Measurements from ENCODE around the gene KDM2A. TPM values are rescaled to one million over a fixed set of nuclear protein-coding genes. Genes with fewer than 3 reads are reported as not detected.

The KDM2A gene
- total RNA-seq, 4 donors from 2014 or later, result 44.9 to 69.5 (median 51.4) TPM

- no peak for DNase-seq (ENCODE audit: extremely low spot score)
- H3K9me3 ChIP-seq, result peaks cover 0 to 9% (median 3%) of the 10 kb centered on the region in 4 donors
- peaks cover 7 to 41% (median 36%) of the 10 kb centered on the region in 4 donors for H3K36me3 ChIP-seq
- TF ChIP-seq, protein P1, sequence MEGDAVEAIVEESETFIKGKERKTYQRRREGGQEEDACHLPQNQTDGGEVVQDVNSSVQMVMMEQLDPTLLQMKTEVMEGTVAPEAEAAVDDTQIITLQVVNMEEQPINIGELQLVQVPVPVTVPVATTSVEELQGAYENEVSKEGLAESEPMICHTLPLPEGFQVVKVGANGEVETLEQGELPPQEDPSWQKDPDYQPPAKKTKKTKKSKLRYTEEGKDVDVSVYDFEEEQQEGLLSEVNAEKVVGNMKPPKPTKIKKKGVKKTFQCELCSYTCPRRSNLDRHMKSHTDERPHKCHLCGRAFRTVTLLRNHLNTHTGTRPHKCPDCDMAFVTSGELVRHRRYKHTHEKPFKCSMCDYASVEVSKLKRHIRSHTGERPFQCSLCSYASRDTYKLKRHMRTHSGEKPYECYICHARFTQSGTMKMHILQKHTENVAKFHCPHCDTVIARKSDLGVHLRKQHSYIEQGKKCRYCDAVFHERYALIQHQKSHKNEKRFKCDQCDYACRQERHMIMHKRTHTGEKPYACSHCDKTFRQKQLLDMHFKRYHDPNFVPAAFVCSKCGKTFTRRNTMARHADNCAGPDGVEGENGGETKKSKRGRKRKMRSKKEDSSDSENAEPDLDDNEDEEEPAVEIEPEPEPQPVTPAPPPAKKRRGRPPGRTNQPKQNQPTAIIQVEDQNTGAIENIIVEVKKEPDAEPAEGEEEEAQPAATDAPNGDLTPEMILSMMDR (IDR thresholded peaks at IDR 0.05), result no peak
- TF ChIP-seq EP300 (IDR thresholded peaks at IDR 0.05) (no peak), POLR2A (IDR thresholded peaks at IDR 0.05; ENCODE audit: low read depth) (no peak), POLR2AphosphoS5 (IDR thresholded peaks at IDR 0.05) (no peak)
- H3K27ac ChIP-seq (replicated peaks in 1 of 4), result peak overlapping the region in 1 of 4 donors; percentile 27
- H3K4me1 ChIP-seq, result peaks cover 22 to 52% (median 49%) of the 10 kb centered on the region in 4 donors
- 51% methylated on average over 3 of the region's 3 CpGs for WGBS
- no peak overlapping the region for H3K4me3 ChIP-seq
- intact Hi-C loops (cut with DNase I), result no loop called here
- H3K27me3 ChIP-seq, result no peaks in the 10 kb centered on the region
Measured at GRCh38 chr11:67292671-67293070, 173.6 kb downstream of the KDM2A start.

DNA sequence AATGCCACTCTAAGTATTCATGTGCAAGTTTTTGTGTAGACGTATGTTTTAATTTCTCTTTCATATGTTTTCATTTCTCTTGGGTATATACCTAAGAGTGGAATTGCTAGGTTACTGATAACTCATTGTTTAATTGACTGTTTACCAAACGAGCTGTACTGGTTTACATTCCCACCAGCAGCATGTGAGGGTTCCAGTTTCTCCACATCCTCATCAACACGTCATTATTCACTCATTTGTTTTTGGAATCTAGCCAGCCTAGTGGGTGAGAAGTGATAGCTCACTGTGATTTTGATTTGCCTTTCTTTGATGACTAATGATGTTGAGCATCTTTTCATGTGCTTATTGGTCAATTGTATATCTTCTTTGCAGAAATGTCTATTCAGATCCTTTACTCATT lies 174.0 kb downstream of the KDM2A start:
- no peak for DNase-seq (ENCODE audit: extremely low spot score)
- Histone ChIP-seq H3K27ac (replicated peaks in 1 of 4) (peak overlapping the region in 1 of 4 donors; percentile 27), H3K27me3 (no peaks in the 10 kb centered on the region), H3K4me3 (no peak overlapping the region), H3K9me3 (peaks cover 0 to 9% (median 3%) of the 10 kb centered on the region in 4 donors), H3K36me3 (peaks cover 7 to 43% (median 38%) of the 10 kb centered on the region in 4 donors), H3K4me1 (peaks cover 18 to 47% (median 45%) of the 10 kb centered on the region in 4 donors)
- intact Hi-C loops (cut with DNase I), result no loop called here
- no peak for TF ChIP-seq POLR2AphosphoS5 (IDR thresholded peaks at IDR 0.05)
- TF ChIP-seq EP300 (IDR thresholded peaks at IDR 0.05), result no peak
- no peak for TF ChIP-seq POLR2A (IDR thresholded peaks at IDR 0.05; ENCODE audit: low read depth)
- TF ChIP-seq, protein P1 (IDR thresholded peaks at IDR 0.05), result no peak
- WGBS, result 22% methylated on average over 3 of the region's 3 CpGs

GRCh38 chr11:67295846-67296245 lies 176.8 kb downstream of the KDM2A start:
- Histone ChIP-seq H3K4me3 (no peak overlapping the region), H3K4me1 (peaks cover under 1 to 28% (median 28%) of the 10 kb centered on the region in 4 donors), H3K27me3 (no peaks in the 10 kb centered on the region), H3K27ac (replicated peaks in 1 of 4) (no peak overlapping the region), H3K36me3 (peaks cover 26 to 64% (median 56%) of the 10 kb centered on the region in 4 donors), H3K9me3 (peaks cover 0 to 9% (median 3%) of the 10 kb centered on the region in 4 donors)
- TF ChIP-seq POLR2A (IDR thresholded peaks at IDR 0.05; ENCODE audit: low read depth) (no peak), EP300 (IDR thresholded peaks at IDR 0.05) (no peak), POLR2AphosphoS5 (IDR thresholded peaks at IDR 0.05) (no peak)
- TF ChIP-seq, protein P1 (IDR thresholded peaks at IDR 0.05), result no peak
- 100% methylated on average over 1 of the region's 1 CpG for WGBS
- intact Hi-C loops (cut with DNase I), result no loop called here
- DNase-seq (ENCODE audit: extremely low spot score), result no peak

- Histone ChIP-seq H3K27ac (replicated peaks in 1 of 4) (no peak overlapping the region), H3K9me3 (peaks cover 0 to 9% (median 3%) of the 10 kb centered on the region in 4 donors), H3K4me1 (peaks cover 15 to 24% (median 20%) of the 10 kb centered on the region in 4 donors), H3K4me3 (no peak overlapping the region), H3K36me3 (peaks cover 35 to 63% (median 53%) of the 10 kb centered on the region in 4 donors), H3K27me3 (no peaks in the 10 kb centered on the region)
- DNase-seq (ENCODE audit: extremely low spot score), result no peak
- intact Hi-C loops (cut with DNase I), result no loop called here
- 90% methylated on average over 7 of the region's 7 CpGs for WGBS
- TF ChIP-seq EP300 (IDR thresholded peaks at IDR 0.05), result no peak
- TF ChIP-seq POLR2A (IDR thresholded peaks at IDR 0.05; ENCODE audit: low read depth), result no peak
- TF ChIP-seq POLR2AphosphoS5 (IDR thresholded peaks at IDR 0.05), result no peak
- TF ChIP-seq, protein P1 (IDR thresholded peaks at IDR 0.05), result no peak
Measured at GRCh38 chr11:67298786-67299185, 179.7 kb downstream of the KDM2A start.
